HL-60 (cell line): Measurements from ENCODE around the gene CYTH1.

Experiments used
- GABPA ChIP-seq: IDR thresholded peaks from 2 replicates; pipeline ENCODE4 v1.6.1; 2012; ENCODE audit warnings: low read depth
- POLR2AphosphoS5 ChIP-seq: IDR thresholded peaks from 2 replicates; pipeline ENCODE4 v1.6.1; 2012; ENCODE audit warnings: low read depth
- SPI1 ChIP-seq: IDR thresholded peaks from 2 replicates; pipeline ENCODE4 v1.6.1; 2012; ENCODE audit warnings: low read depth, mild to moderate bottlenecking, borderline replicate concordance
- TF ChIP-seq, protein P1 (sequence below): IDR thresholded peaks from one replicate; pipeline ENCODE4 v1.5.1; 2011; ENCODE audit warnings: low read length, control low read depth, inconsistent platforms; ENCODE audit not compliant: insufficient read depth
- TF ChIP-seq, protein P2 (sequence below): IDR thresholded peaks from 2 replicates; pipeline ENCODE4 v1.6.1; 2012; ENCODE audit warnings: low read depth; ENCODE audit not compliant: insufficient replicate concordance

DNA sequence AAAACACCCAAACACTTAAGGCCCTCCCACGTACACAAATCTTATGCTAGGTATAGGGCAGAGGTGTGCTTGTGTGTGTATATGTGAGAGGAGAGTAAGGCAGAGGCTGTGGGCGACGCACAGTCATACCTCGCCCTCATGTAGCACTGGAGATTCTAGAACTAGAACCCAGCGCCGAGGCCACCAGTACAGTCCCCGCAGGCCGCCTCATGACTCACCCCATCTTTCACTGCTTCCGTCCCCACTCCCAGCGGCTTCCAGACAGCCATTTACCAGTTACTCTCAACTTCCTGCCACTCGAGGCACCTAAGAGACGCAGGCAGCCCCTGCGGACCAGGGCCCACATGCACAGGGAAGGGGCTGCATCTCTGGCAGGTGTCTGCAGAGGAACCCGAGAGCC is 23.2 kb upstream of the CYTH1 start:
- TF ChIP-seq, protein P1, sequence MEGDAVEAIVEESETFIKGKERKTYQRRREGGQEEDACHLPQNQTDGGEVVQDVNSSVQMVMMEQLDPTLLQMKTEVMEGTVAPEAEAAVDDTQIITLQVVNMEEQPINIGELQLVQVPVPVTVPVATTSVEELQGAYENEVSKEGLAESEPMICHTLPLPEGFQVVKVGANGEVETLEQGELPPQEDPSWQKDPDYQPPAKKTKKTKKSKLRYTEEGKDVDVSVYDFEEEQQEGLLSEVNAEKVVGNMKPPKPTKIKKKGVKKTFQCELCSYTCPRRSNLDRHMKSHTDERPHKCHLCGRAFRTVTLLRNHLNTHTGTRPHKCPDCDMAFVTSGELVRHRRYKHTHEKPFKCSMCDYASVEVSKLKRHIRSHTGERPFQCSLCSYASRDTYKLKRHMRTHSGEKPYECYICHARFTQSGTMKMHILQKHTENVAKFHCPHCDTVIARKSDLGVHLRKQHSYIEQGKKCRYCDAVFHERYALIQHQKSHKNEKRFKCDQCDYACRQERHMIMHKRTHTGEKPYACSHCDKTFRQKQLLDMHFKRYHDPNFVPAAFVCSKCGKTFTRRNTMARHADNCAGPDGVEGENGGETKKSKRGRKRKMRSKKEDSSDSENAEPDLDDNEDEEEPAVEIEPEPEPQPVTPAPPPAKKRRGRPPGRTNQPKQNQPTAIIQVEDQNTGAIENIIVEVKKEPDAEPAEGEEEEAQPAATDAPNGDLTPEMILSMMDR: no peak
- TF ChIP-seq, protein P2, sequence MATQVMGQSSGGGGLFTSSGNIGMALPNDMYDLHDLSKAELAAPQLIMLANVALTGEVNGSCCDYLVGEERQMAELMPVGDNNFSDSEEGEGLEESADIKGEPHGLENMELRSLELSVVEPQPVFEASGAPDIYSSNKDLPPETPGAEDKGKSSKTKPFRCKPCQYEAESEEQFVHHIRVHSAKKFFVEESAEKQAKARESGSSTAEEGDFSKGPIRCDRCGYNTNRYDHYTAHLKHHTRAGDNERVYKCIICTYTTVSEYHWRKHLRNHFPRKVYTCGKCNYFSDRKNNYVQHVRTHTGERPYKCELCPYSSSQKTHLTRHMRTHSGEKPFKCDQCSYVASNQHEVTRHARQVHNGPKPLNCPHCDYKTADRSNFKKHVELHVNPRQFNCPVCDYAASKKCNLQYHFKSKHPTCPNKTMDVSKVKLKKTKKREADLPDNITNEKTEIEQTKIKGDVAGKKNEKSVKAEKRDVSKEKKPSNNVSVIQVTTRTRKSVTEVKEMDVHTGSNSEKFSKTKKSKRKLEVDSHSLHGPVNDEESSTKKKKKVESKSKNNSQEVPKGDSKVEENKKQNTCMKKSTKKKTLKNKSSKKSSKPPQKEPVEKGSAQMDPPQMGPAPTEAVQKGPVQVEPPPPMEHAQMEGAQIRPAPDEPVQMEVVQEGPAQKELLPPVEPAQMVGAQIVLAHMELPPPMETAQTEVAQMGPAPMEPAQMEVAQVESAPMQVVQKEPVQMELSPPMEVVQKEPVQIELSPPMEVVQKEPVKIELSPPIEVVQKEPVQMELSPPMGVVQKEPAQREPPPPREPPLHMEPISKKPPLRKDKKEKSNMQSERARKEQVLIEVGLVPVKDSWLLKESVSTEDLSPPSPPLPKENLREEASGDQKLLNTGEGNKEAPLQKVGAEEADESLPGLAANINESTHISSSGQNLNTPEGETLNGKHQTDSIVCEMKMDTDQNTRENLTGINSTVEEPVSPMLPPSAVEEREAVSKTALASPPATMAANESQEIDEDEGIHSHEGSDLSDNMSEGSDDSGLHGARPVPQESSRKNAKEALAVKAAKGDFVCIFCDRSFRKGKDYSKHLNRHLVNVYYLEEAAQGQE: no peak
- TF ChIP-seq SPI1 (no peak), POLR2AphosphoS5 (no peak), GABPA (no peak)
